Urinary bladder (tissue), 4 donors: Measurements from ENCODE around the gene CLCN7. TPM values are rescaled to one million over a fixed set of nuclear protein-coding genes. Genes with fewer than 3 reads are reported as not detected.

Experiments used
- DNase-seq: peaks from one replicate; pipeline ENCODE4 v3.0.0-alpha.2; 2015; ENCODE audit errors: extremely low spot score
- H3K27ac ChIP-seq: one replicate; pipeline ENCODE4 v1.5.1; 2013; ENCODE audit warnings: low read depth, mild to moderate bottlenecking, moderate library complexity
- H3K36me3 ChIP-seq: one replicate; pipeline ENCODE4 v1.6.1; 2013; ENCODE audit warnings: mild to moderate bottlenecking, moderate library complexity; ENCODE audit not compliant: insufficient read depth
- H3K4me1 ChIP-seq: one replicate; pipeline ENCODE4 v1.6.1; 2013; ENCODE audit warnings: mild to moderate bottlenecking, moderate library complexity; ENCODE audit not compliant: insufficient read depth
- H3K4me3 ChIP-seq: one replicate; pipeline ENCODE4 v1.5.1; 2013; ENCODE audit warnings: low read depth, low read length
- WGBS: extraction: QIAGEN DNeasy Blood & Tissue Kit; methylation state at CpG from one replicate; pipeline ENCODE4 v1.1.7; 2013; 5-methylcytosine and 5-hydroxymethylcytosine counted together
- polyA plus RNA-seq: library from polyadenylated mRNA; stranded (reverse); fragments of 200-250 nt; gene quantifications from one replicate; pipeline ENCODE4 v1.2.3, GENCODE V29; 2013
- total RNA-seq: library from RNA; depleted of rRNA; stranded (reverse); fragments of >200 nt; gene quantifications from one replicate; pipeline ENCODE4 v1.2.3, GENCODE V29; 2014
- donor health status: healthy with polysubstance abuse.
- donor health status: healthy.

Gene CLCN7
- total and polyA plus RNA-seq, 2 donors = 19.6 to 64.0 TPM

DNA sequence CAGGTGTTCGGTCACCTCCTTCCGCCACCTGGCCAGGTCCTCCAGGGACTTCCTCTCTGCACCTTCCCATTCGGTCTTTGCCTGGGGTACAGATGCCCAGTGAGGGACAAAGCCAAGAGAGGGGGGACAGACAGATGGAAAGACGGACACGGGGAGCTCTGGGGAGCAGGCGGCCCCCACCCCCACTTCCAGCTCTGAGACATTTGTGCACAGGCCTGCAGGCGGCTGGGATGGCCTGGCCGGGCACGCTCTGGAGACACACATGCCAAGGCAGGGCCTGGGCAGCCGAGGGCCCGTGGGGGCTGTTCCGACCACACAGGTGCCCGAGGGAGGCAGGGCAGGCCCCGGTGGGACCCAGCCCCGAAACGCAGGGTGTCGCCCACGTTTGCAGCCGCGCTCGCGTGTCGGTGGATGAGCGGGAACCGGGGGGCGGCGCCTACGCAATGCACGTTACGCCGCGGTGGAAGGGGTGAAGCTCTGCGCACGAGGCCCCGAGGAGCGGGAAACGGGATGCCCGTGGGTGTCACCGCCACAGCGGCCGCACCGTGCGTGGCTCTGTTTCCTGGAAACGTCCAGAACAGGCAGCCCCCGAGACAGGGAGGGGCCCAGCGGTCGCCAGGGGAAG is 38.0 kb downstream of the CLCN7 start:
- Histone ChIP-seq H3K4me1 (no peaks in the 10 kb centered on the region), H3K27ac (no peak overlapping the region), H3K36me3 (no peaks in the 10 kb centered on the region), H3K4me3 (no peak overlapping the region)
- no peak for DNase-seq
- 91% methylated on average over 47 of the region's 47 CpGs for WGBS

DNA sequence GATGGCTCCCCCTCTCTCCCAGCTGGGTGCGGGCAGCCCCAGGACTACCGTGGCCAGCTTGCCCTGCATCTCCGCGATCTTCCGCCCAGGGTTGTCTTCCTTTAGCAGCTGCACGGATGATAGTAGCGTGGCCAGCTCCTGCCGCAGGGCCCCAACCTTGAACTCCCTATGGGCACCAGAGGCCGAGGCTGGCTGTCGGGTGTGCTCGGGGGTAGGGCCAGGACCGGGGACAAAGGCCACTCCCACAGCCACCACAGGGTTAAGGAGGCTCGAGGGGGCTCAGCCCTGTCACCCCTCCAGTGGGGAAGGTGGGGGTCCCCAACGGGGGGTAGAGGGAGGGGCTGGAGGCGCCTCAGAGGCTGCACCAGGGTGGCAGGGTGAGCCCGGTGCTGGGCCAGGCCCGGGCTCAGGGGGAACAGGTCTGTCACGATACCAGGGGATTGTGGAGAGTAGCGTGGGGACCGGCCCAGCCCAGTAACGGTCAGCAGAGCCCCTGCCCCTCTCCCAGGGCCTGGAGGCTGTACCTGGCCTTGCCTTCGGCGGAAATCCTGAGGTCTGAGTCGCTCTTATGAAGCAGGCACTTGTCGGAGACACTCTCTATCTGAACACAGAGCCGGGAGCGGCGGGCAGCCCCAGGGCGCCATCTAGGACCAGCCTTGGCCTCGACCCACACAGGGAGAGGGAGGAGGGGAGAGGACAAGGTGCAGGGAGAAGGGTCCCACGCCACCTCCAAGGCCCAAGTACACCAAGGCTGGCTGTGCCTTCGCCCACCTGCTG is 38.7 kb downstream of the CLCN7 start:
- no peaks in the 10 kb centered on the region for H3K4me1 ChIP-seq
- WGBS = 84% methylated on average over 32 of the region's 32 CpGs

DNA sequence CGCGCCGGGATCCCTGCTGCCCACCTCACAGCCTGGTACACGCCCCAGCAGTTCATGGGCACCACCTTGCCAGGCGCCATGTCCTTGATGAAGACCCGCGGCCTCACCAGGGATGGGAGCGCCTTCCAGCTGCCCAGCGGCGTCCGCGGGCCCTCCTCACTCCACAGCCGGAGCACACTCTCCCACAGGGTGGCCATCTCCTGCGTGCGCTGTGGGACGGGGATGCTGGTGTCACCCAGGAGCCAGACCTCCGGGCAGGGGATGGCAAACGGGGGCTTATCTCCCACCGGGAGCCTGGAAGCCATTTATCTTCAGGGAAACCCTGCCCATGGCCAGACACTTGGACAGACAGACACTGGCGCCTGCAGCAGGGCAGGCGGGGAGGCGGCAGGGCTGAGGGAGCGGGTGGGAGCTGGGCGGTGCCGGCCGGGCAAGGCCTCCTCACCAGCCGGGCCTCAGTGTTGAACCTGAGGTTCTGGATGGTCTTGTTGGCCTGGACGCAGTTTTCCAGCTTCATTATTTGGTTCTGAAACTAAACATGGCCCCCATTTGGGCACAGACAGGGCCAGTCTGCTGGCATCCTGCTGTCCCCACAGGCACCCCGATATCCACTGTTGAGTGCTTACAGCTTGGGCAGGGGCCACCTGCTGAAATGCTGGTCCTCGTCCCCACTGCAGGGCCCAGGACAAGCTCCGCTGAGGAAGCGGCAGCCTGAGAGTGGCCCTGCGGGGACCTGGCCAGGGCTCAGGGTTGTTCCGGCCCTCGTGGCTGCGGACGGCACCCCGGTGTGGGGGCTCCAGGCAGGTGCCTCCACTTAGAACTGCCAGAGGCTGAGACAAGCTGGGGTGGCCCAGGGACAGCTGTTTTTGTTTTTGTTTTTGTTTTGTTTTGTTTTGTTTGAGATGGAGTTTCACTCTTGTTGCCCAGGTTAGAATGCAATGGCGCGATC is 39.9 kb downstream of the CLCN7 start:
- 93% methylated on average over 40 of the region's 40 CpGs for WGBS
- H3K27ac ChIP-seq = no peak overlapping the region

More for the DNA sequence above, 38.7 kb downstream of the CLCN7 start:
- DNase-seq = no peak
- Histone ChIP-seq H3K36me3 (no peaks in the 10 kb centered on the region), H3K27ac (no peak overlapping the region), H3K4me3 (no peak overlapping the region)

GRCh38 chr16:1433756-1434155 is 41.1 kb downstream of the CLCN7 start:
- Histone ChIP-seq H3K27ac (no peak overlapping the region), H3K36me3 (no peaks in the 10 kb centered on the region), H3K4me1 (no peaks in the 10 kb centered on the region), H3K4me3 (no peak overlapping the region)
- WGBS = 38% methylated on average over 22 of the region's 22 CpGs
- no peak for DNase-seq

More for the DNA sequence above, 39.9 kb downstream of the CLCN7 start:
- no peaks in the 10 kb centered on the region for H3K36me3 ChIP-seq
- no peak overlapping the region for H3K4me3 ChIP-seq
- no peaks in the 10 kb centered on the region for H3K4me1 ChIP-seq
- no peak for DNase-seq

DNA sequence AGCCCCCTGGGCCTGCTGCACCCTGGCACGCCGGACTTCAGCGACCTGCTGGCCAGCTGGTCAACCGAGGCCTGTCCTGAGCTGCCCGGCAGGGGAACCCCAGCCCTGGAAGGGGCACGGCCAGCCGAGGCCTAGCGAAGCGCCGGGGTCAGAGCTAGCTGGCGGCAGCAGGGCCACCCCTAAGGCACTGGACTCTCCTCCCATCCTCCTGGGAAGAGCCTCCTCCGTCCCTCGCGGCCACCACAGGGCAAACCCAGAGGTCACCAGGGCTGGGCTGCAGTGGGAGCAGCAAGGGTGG is 41.6 kb downstream of the CLCN7 start:
- Histone ChIP-seq H3K36me3 (no peaks in the 10 kb centered on the region), H3K4me3 (no peak overlapping the region), H3K4me1 (no peaks in the 10 kb centered on the region), H3K27ac (no peak overlapping the region)
- no peak for DNase-seq
- WGBS = 85% methylated on average over 14 of the region's 14 CpGs

- DNase-seq = no peak
- H3K36me3 ChIP-seq = no peaks in the 10 kb centered on the region
- H3K4me1 ChIP-seq = no peaks in the 10 kb centered on the region
- H3K4me3 ChIP-seq = no peak overlapping the region
- 82% methylated on average over 63 of the region's 63 CpGs for WGBS
- no peak overlapping the region for H3K27ac ChIP-seq
These were observed 42.2 kb downstream of the CLCN7 start for GRCh38 chr16:1432388-1433262.

DNA sequence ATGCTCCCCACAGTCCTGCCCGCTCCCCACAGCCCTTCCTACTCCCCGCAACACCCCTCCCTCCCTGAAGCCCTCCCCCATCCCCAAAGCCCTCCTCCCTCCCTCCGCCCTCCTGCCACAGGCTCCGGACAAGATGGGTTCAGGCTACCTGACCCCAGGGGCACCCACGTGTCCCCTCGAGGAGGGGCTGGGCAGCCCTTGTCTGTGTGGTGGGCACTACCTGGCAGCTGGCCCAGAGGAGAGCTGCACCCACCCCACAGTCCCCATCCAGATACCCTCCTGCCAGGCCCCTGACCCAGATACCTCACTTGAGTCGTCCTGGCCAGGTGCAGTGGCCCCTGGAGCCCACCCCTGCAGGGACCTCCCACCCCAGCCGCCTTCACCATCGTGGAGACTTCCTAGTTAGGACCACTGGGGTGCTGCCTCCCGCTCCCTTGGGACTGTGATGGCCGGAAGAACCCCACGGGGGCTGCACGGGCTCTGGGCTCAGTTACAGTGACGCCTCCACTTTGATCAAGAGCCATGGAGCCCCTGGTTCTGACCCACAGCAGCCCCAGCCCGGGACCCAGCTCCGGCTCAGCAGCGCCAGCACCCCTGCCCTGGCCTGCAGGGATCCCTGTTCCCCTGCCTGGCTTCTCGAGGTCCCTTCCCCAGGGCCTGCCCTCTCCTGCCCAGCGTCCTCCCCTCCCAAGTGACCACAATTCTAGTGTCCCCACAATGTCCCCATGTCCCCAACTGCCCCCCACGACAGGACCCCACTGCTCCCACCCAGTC is 43.1 kb downstream of the CLCN7 start:
- 81% methylated on average over 20 of the region's 20 CpGs for WGBS
- H3K27ac ChIP-seq = no peak overlapping the region
- no peaks in the 10 kb centered on the region for H3K36me3 ChIP-seq
- no peak for DNase-seq
- no peak overlapping the region for H3K4me3 ChIP-seq
- no peaks in the 10 kb centered on the region for H3K4me1 ChIP-seq

DNA sequence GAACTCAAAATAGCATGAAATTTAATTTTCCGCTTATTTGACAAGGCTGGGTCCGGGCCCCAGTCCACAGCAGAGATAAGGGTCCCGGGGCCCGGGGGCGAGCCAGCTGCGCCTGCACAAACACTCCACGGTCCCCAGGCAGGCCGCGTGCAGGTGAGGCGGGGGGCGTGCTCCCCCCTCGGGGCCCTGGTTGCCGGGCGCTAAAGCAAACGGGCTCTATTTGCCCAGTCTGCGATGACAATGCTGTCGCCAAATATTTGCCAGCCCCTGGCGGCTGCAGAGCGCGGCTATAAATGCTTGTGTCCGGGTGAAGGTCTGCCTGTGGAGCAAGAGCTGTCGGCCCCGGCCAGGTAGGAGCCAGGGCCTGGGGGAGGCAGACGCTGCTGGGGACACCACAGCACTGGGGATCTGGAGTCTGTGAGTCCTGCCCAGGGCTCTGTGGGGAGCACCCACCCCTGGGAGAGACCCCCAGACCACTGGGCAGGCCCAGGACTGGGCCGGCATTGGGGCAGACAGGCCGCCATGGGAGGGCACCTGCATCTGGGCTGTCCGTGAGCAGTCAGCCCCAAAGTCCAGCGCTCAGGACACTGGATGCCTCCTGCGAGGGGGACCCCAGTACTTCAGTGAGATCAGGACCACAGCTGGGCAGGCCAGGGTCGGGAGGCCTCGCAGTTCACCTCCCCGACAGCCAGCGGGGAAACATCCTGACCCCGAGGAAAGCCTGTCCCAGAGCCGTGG is 43.9 kb downstream of the CLCN7 start, which contains the start of gene PERCC1:
TSS of gene PERCC1 (plus strand) at position 320 of the 738 bp plus-strand sequence. CDS start 1,516 bp downstream, outside the sequence.
- Histone ChIP-seq H3K4me3 (no peak within 1 kb of the TSS), H3K36me3 (no peaks in the 10 kb centered on the region), H3K27ac (no peak within 1 kb of the TSS), H3K4me1 (no peaks in the 10 kb centered on the region)
- DNase-seq = no peak
- WGBS = 48% methylated on average over 35 of the region's 35 CpGs

- DNase-seq = no peak
- H3K27ac ChIP-seq = no peak overlapping the region
- H3K4me1 ChIP-seq = no peaks in the 10 kb centered on the region
- no peak overlapping the region for H3K4me3 ChIP-seq
- H3K36me3 ChIP-seq = no peaks in the 10 kb centered on the region
- WGBS = 65% methylated on average over 14 of the region's 14 CpGs
These were observed 44.5 kb downstream of the CLCN7 start for GRCh38 chr16:1430214-1430758.

DNA sequence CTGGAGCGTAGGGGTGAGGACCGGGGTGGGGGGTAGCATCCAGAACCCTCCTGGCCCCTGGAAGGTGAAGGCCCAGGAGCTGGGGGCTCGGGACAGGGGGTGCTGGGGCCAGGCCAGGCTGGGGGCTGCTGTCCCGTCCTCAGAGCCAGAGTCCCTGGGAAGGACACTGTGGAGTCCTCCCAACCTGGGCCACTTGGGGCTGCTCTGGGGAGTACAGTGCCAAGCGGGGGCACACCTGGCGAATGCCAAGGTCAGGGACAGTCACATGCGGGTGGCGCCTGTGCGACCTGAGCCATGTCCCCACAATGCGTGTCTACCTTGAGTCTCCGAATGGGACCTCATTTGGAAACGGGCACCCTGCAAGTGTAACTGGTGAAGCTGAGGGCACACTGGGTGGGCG is 45.2 kb downstream of the CLCN7 start:
- DNase-seq = no peak
- H3K27ac ChIP-seq = no peak overlapping the region
- 92% methylated on average over 13 of the region's 13 CpGs for WGBS
- H3K4me3 ChIP-seq = no peak overlapping the region
- H3K36me3 ChIP-seq = no peaks in the 10 kb centered on the region
- no peaks in the 10 kb centered on the region for H3K4me1 ChIP-seq

DNA sequence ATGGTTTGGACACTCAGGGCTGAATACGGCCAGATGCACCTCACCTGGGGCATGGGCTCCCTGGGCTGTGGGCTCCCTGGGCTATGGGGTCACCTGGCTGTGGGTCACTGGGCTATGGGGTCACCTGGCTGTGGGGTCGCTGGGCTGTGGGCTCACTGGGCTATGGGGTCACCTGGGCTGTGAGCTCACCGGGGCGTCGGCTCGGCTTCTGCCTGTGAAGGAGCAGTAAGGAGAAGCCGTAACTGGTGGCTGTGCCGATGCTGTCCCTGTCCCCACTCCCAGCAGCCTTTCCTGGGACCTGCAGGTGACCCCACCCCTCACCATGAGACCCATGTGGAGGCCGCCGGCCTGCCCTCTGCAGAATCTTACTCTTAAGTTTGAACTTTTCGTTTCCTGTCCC is 45.8 kb downstream of the CLCN7 start:
- H3K4me3 ChIP-seq = no peak overlapping the region
- no peaks in the 10 kb centered on the region for H3K4me1 ChIP-seq
- H3K36me3 ChIP-seq = no peaks in the 10 kb centered on the region
- no peak for DNase-seq
- 86% methylated on average over 11 of the region's 11 CpGs for WGBS
- no peak overlapping the region for H3K27ac ChIP-seq

- Histone ChIP-seq H3K27ac (no peak overlapping the region), H3K4me3 (no peak overlapping the region), H3K36me3 (no peaks in the 10 kb centered on the region), H3K4me1 (no peaks in the 10 kb centered on the region)
- DNase-seq = no peak
- WGBS = 32% methylated on average over 21 of the region's 21 CpGs
These were observed 46.3 kb downstream of the CLCN7 start for GRCh38 chr16:1428511-1428910.
